SK-N-SH (cell line): ENCODE data around the gene ZGLP1. TPM values are rescaled to one million over a fixed set of nuclear protein-coding genes. Genes with fewer than 3 reads are reported as not detected.

Experiments
- CTCF ChIA-PET: fragments of 300-600, 350-600 bp; formaldehyde crosslinking; extraction: SDS; loops from one replicate; lab custom pipeline; 2021; lab: Yijun Ruan, JAX
- POLR2A ChIA-PET: fragments of 350-600 bp; sonication (Branson Sonifier 250); formaldehyde crosslinking; extraction: SDS; loops from one replicate; lab custom pipeline; 2020; ENCODE audit warnings: antibody characterized with exemption, inconsistent platforms; lab: Yijun Ruan, JAX
- DNase-seq: peaks from one replicate; pipeline ENCODE4 v3.0.0; 2012
- H2AFZ ChIP-seq: fragments of 200-600 bp; sonication (generic); 2 replicates; pipeline ENCODE4 v1.8.1; 2016; ENCODE audit warnings: antibody characterized with exemption, mild to moderate bottlenecking, low read depth
- H3F3A ChIP-seq: fragments of 200-600 bp; sonication (generic); replicated peaks from 2 replicates; pipeline ENCODE3; 2016; ENCODE audit warnings: antibody characterized with exemption, mild to moderate bottlenecking; ENCODE audit not compliant: insufficient read depth
- H3K27ac ChIP-seq, 2 experiments: fragments of 200-500 bp in 1 of 2; fragments of 200-600 bp in 1 of 2; sonication (Bioruptor generic) in 1 of 2; sonication (generic), shearing (Covaris generic) in 1 of 2; 2 replicates each; pipeline versions ENCODE4 v1.5.1 to v1.6.1; 2014 to 2016; ENCODE audit warnings: low read depth in 2 of 2, inconsistent platforms in 1 of 2, low read length in 1 of 2, mild to moderate bottlenecking in 1 of 2, mixed read lengths in 1 of 2
- H3K27me3 ChIP-seq: fragments of 200-600 bp; sonication (generic), shearing (Covaris generic); 2 replicates; pipeline ENCODE4 v1.6.1; 2016; ENCODE audit warnings: mixed run types; ENCODE audit not compliant: insufficient read depth
- H3K36me3 ChIP-seq, 2 experiments: fragments of 200-500 bp in 1 of 2; fragments of 200-600 bp in 1 of 2; sonication (Bioruptor generic) in 1 of 2; sonication (generic) in 1 of 2; replicated peaks in 1 of 2; 2 replicates each; pipeline versions ENCODE3 to v1.5.1; 2014 to 2016; ENCODE audit warnings: low read length in 1 of 2, mild to moderate bottlenecking in 1 of 2; ENCODE audit not compliant: insufficient read depth in 2 of 2, control insufficient read depth in 1 of 2
- H3K4me1 ChIP-seq, 2 experiments: fragments of 200-500 bp in 1 of 2; fragments of 200-600 bp in 1 of 2; sonication (Bioruptor generic) in 1 of 2; sonication (generic), shearing (Covaris generic) in 1 of 2; 2 replicates each; pipeline versions ENCODE4 v1.5.1 to v1.6.1; 2014 to 2016; ENCODE audit warnings: low read depth in 1 of 2, low read length in 1 of 2, mixed run types in 1 of 2; ENCODE audit not compliant: insufficient read depth in 2 of 2, control insufficient read depth in 1 of 2
- H3K4me2 ChIP-seq: fragments of 200-600 bp; sonication (generic), shearing (Covaris generic); 2 replicates; pipeline ENCODE4 v1.6.1; 2017; ENCODE audit warnings: mixed run types
- H3K4me3 ChIP-seq, 2 experiments: fragments of 200-500 bp in 1 of 2; fragments of 200-600 bp in 1 of 2; sonication (Bioruptor generic) in 1 of 2; sonication (generic), shearing (Covaris generic) in 1 of 2; 2 replicates each; pipeline versions ENCODE4 v1.5.1 to v1.8.1; 2014 to 2016; ENCODE audit warnings: low read depth in 2 of 2, inconsistent platforms in 1 of 2, low read length in 1 of 2, mild to moderate bottlenecking in 1 of 2, mixed read lengths in 1 of 2, moderate library complexity in 1 of 2
- H3K79me2 ChIP-seq: fragments of 200-600 bp; sonication (generic); 2 replicates; pipeline ENCODE4 v1.8.1; 2017; ENCODE audit warnings: mild to moderate bottlenecking; ENCODE audit not compliant: insufficient read depth
- H3K9ac ChIP-seq: fragments of 200-600 bp; sonication (generic); 2 replicates; pipeline ENCODE4 v1.6.1; 2017; ENCODE audit warnings: mixed run types
- H3K9me2 ChIP-seq: fragments of 200-600 bp; sonication (generic); 2 replicates; pipeline ENCODE4 v1.6.1; 2017; ENCODE audit warnings: mixed run types
- H3K9me3 ChIP-seq: fragments of 200-600 bp; sonication (generic); 2 replicates; pipeline ENCODE4 v1.6.1; 2017; ENCODE audit warnings: mixed run types, mild to moderate bottlenecking, moderate library complexity
- H4K20me1 ChIP-seq: fragments of 200-600 bp; sonication (generic); 2 replicates; pipeline ENCODE4 v1.6.1; 2017; ENCODE audit warnings: mild to moderate bottlenecking, mixed run types; ENCODE audit not compliant: insufficient read depth
- CTCF ChIP-seq: fragments of 200-600 bp; sonication (generic); IDR thresholded peaks from 2 replicates; pipeline ENCODE4 v1.6.1; 2017; ENCODE audit warnings: antibody characterized with exemption, mild to moderate bottlenecking, moderate library complexity
- ELF1 ChIP-seq: IDR thresholded peaks from 2 replicates; pipeline ENCODE4 v1.4.0; 2012
- EZH2phosphoT487 ChIP-seq: fragments of 200-600 bp; sonication (generic); IDR thresholded peaks from 2 replicates; pipeline ENCODE4 v1.6.1; 2017; ENCODE audit warnings: low read depth, mixed run types, mild to moderate bottlenecking, antibody characterized with exemption, moderate library complexity, borderline replicate concordance
- FOXJ3 ChIP-seq: sonication (generic); formaldehyde crosslinking; IDR thresholded peaks from 2 replicates; pipeline ENCODE4 v1.5.1; 2020; ENCODE audit warnings: mild to moderate bottlenecking, missing genetic modification reagents
- FOXM1 ChIP-seq: IDR thresholded peaks from 2 replicates; pipeline ENCODE4 v1.4.0; 2012; ENCODE audit warnings: low read depth, mild to moderate bottlenecking
- GABPA ChIP-seq: IDR thresholded peaks from 2 replicates; pipeline ENCODE4 v1.4.0; 2012; ENCODE audit warnings: low read depth, mild to moderate bottlenecking
- GATA2 ChIP-seq: sonication (generic); formaldehyde crosslinking; IDR thresholded peaks from 2 replicates; pipeline ENCODE4 v1.5.0; 2020; ENCODE audit warnings: mild to moderate bottlenecking, missing genetic modification reagents
- JUND ChIP-seq: IDR thresholded peaks from 2 replicates; pipeline ENCODE4 v1.4.0; 2012
- MAX ChIP-seq: IDR thresholded peaks from 2 replicates; pipeline ENCODE4 v1.4.0; 2012; ENCODE audit warnings: low read depth
- MEF2A ChIP-seq: IDR thresholded peaks from 2 replicates; pipeline ENCODE4 v1.4.0; 2012; ENCODE audit warnings: low read depth, borderline replicate concordance
- MXI1 ChIP-seq: IDR thresholded peaks from 2 replicates; pipeline ENCODE4 v1.6.1; 2012; ENCODE audit warnings: mild to moderate bottlenecking, low read depth, low read length, improper control_type of control experiment
- NFIC ChIP-seq: IDR thresholded peaks from 2 replicates; pipeline ENCODE4 v1.4.0; 2012; ENCODE audit warnings: borderline replicate concordance
- PBX3 ChIP-seq: IDR thresholded peaks from 2 replicates; pipeline ENCODE4; 2012
- POLR2AphosphoS5 ChIP-seq: IDR thresholded peaks from 2 replicates; pipeline ENCODE4 v1.6.1; 2012; ENCODE audit warnings: low read depth, low read length
- RFX5 ChIP-seq: IDR thresholded peaks from 2 replicates; pipeline ENCODE4 v1.6.1; 2012; ENCODE audit warnings: mild to moderate bottlenecking, improper control_type of control experiment, low read length
- RXRA ChIP-seq: IDR thresholded peaks from 2 replicates; pipeline ENCODE4 v1.4.0; 2012; ENCODE audit warnings: low read depth, mild to moderate bottlenecking, borderline replicate concordance
- TAF1 ChIP-seq: IDR thresholded peaks from 2 replicates; pipeline ENCODE4 v1.6.1; 2012; ENCODE audit warnings: low read depth, mild to moderate bottlenecking, low read length, moderate library complexity, borderline replicate concordance
- TCF12 ChIP-seq: IDR thresholded peaks from 2 replicates; pipeline ENCODE4 v1.4.0; 2012
- USF1 ChIP-seq: IDR thresholded peaks from 2 replicates; pipeline ENCODE4 v1.4.0; 2012; ENCODE audit warnings: low read depth, borderline replicate concordance
- ZBTB33 ChIP-seq: IDR thresholded peaks from 2 replicates; pipeline ENCODE4 v1.4.0; 2012; ENCODE audit warnings: low read depth, borderline replicate concordance
- WGBS: methylation state at CpG from one replicate; pipeline ENCODE4 v1.1.6; 2017; ENCODE audit warnings: low lambda C conversion rate; 5-methylcytosine and 5-hydroxymethylcytosine counted together
- polyA plus RNA-seq, 3 experiments: library from polyadenylated mRNA; depleted of rRNA; stranded (reverse); fragments of >200 nt; gene quantifications; 2 replicates each; pipeline ENCODE4 v1.2.3, GENCODE V29; 2012

ZGLP1 gene
- polyA plus RNA-seq, 1 of the 3 experiments (the other 2 are of a cell fraction): 1.8 TPM

GRCh38 chr19:10270180-10270615 lies 39.4 kb downstream of the ZGLP1 start:
- H3K79me2 ChIP-seq: no peaks in the 10 kb centered on the region
- H2AFZ ChIP-seq: peak overlapping the region; percentile 73; the same call in 1 of the 2 replicates
- no peaks in the 10 kb centered on the region for H3K9me2 ChIP-seq
- no peak overlapping the region for H3K27ac ChIP-seq
- peaks cover 2% of the 10 kb centered on the region for H3F3A ChIP-seq
- WGBS: 25% methylated on average over 26 of the region's 37 CpGs
- peak overlapping the region; percentile 59 for H3K4me2 ChIP-seq
- POLR2A ChIA-PET: interaction anchor here (1.3 to 1.4 kb wide), 3 partner anchors 12 to 119 kb away, joined by 3 to 10 read pairs (median 4); no protein-coding TSS in a partner anchor
- no peaks in the 10 kb centered on the region for H3K27me3 ChIP-seq
- H4K20me1 ChIP-seq: no peaks in the 10 kb centered on the region
- DNase-seq: peak; percentile 39
- CTCF ChIA-PET: interaction anchor here (0.7 to 17.2 kb wide), 23 partner anchors 10 to 243 kb away, joined by 3 to 596 read pairs (median 8); partner anchors contain the start of genes CDC37, FDX2, ICAM4 and ICAM5
- peak overlapping the region; percentile 26 to 27; a peak in 3 of 4 replicates for H3K4me3 ChIP-seq
- no peak for TF ChIP-seq RXRA
- no peak for TF ChIP-seq ZBTB33
- TF ChIP-seq JUND: no peak
- no peak for TF ChIP-seq POLR2AphosphoS5
- TF ChIP-seq MXI1: no peak
- no peak for TF ChIP-seq TAF1
- no peak for TF ChIP-seq NFIC
- no peak for TF ChIP-seq ELF1
- TF ChIP-seq TCF12: no peak
- TF ChIP-seq USF1: no peak
- no peak for TF ChIP-seq PBX3
- TF ChIP-seq MAX: no peak
- no peak for TF ChIP-seq EZH2phosphoT487
- no peak for TF ChIP-seq CTCF
- no peak for TF ChIP-seq GATA2 (CRISPR knock-in tag)
- TF ChIP-seq MEF2A: no peak
- TF ChIP-seq GABPA: no peak
- no peak for TF ChIP-seq FOXM1
- TF ChIP-seq RFX5: no peak
- no peak for TF ChIP-seq FOXJ3 (CRISPR knock-in tag)
- no peak overlapping the region for H3K9ac ChIP-seq
- H3K36me3 ChIP-seq: no peaks in the 10 kb centered on the region
- H3K9me3 ChIP-seq: no peaks in the 10 kb centered on the region
- H3K4me1 ChIP-seq: peaks cover 0 to 4% of the 10 kb centered on the region in 2 experiments; a peak in 2 of 4 replicates
